IPS DF 6.9 (cell line): ENCODE data around the gene ANGPTL8.
A peak's percentile ranks its signal among the peaks of the same experiment; 100 is the strongest.

Experiments
- DNase-seq: peaks from one replicate; pipeline ENCODE4 v3.0.0-alpha.2; 2013; ENCODE audit warnings: low read depth, low spot score
- H3K27ac ChIP-seq: one replicate; pipeline ENCODE4 v1.5.1; 2013; ENCODE audit warnings: low read length, control low read depth
- H3K27me3 ChIP-seq: 2 replicates; pipeline ENCODE4 v1.6.1; 2013; ENCODE audit warnings: mild to moderate bottlenecking, low read length; ENCODE audit not compliant: control insufficient read depth, insufficient read depth
- H3K36me3 ChIP-seq: 2 replicates; pipeline ENCODE4 v1.6.1; 2013; ENCODE audit warnings: low read length; ENCODE audit not compliant: control insufficient read depth, insufficient read depth
- H3K4me1 ChIP-seq: 2 replicates; pipeline ENCODE4 v1.6.1; 2013; ENCODE audit warnings: low read length; ENCODE audit not compliant: control insufficient read depth, insufficient read depth
- H3K4me3 ChIP-seq: 2 replicates; pipeline ENCODE4 v1.5.1; 2013; ENCODE audit warnings: mild to moderate bottlenecking, low read length
- H3K9me3 ChIP-seq: 2 replicates; pipeline ENCODE4 v1.6.1; 2013; ENCODE audit warnings: low read length, inconsistent platforms; ENCODE audit not compliant: control insufficient read depth, insufficient read depth
- WGBS: extraction: QIAGEN DNeasy Blood & Tissue Kit; methylation state at CpG from one replicate; pipeline ENCODE4 v1.1.7; 2013; ENCODE audit warnings: mixed read lengths, missing lambda C conversion rate; ENCODE audit not compliant: insufficient read length, insufficient coverage; 5-methylcytosine and 5-hydroxymethylcytosine counted together

ANGPTL8 gene

DNA sequence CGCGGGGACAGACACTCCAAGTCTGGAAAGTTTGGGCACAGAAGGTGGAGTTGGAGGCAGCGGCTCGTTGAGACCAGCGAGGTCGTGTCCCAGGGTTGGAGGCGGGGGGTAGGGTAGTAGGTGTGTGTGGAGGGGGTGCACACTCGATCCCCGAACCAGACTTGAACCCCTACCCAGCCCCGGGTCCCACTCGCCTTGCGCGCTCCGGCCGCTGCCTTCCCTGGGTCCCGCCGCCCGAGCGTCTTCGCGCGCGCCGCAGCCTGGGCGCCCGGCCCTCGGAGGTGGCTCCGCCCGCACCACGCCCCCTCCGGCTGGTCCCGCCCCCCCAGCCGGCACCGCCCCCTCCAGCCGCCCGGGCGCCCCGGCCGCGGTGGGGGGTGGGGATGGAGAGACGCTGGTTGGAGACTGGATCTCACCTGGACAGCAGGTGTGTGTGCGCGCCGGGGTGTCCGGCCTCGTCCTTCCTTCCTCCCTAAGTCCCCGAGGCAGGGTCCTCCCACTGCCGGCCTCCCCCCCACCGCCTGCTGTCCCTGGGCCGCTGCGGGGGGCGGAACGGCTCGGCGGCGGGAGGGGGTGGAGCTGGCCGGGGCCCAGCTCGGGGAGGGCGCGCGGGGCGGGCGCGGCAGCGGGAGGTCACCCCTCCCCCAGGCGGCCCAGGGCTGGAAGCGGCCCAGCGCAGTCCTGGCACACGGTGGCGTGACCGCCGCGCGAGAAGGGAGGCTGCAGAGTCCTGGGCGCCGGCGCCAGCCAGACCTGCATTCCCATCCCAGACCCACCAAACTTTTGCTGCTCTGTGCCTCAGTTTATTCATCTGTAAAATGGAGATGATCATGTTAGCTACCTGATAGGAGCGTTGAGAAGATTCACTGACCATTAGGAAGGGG lies 41.9 kb upstream of the ANGPTL8 start, which contains the start of gene KANK2:
TSS of gene KANK2 (minus strand) at position 255 of the 884 bp plus-strand sequence. CDS start 3,034 bp downstream, outside the sequence.
- peak within 1 kb of the TSS; percentile 73; the same call in 1 of the 2 replicates for H3K4me3 ChIP-seq
- WGBS, result no CpG with 5 or more reads among the region's 78 CpGs
- no peaks in the 10 kb centered on the region for H3K27me3 ChIP-seq
- H3K4me1 ChIP-seq, result no peaks in the 10 kb centered on the region; the same call in 1 of the 2 replicates
- no peak within 1 kb of the TSS for H3K27ac ChIP-seq
- H3K9me3 ChIP-seq, result no peaks in the 10 kb centered on the region
- DNase-seq, result no peak
- H3K36me3 ChIP-seq, result peaks cover 18% of the 10 kb centered on the region

DNA sequence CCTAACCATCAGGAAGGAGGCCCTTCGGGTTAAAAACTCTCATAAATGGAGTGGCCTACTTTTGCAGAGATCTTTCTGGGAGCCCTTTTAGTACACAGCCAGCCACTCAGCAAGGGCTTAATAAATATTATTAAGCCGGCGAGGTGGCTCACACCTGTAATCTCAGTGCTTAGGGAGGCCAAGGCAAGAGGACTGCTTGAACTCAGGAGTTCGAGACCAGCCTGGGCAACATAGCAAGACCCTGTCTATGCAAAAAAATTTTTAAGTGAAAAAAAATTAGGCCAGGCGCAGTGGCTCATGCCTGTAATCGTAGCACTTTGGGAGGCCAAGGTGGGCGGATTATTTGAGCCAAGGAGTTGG lies 41.3 kb upstream of the ANGPTL8 start:
- Histone ChIP-seq H3K27ac (no peak overlapping the region), H3K4me1 (no peaks in the 10 kb centered on the region; the same call in 1 of the 2 replicates), H3K4me3 (peak overlapping the region; percentile 73; the same call in 1 of the 2 replicates), H3K9me3 (no peaks in the 10 kb centered on the region), H3K36me3 (peaks cover 13% of the 10 kb centered on the region), H3K27me3 (no peaks in the 10 kb centered on the region)
- WGBS, result no CpG with 5 or more reads among the region's 7 CpGs
- no peak for DNase-seq

DNA sequence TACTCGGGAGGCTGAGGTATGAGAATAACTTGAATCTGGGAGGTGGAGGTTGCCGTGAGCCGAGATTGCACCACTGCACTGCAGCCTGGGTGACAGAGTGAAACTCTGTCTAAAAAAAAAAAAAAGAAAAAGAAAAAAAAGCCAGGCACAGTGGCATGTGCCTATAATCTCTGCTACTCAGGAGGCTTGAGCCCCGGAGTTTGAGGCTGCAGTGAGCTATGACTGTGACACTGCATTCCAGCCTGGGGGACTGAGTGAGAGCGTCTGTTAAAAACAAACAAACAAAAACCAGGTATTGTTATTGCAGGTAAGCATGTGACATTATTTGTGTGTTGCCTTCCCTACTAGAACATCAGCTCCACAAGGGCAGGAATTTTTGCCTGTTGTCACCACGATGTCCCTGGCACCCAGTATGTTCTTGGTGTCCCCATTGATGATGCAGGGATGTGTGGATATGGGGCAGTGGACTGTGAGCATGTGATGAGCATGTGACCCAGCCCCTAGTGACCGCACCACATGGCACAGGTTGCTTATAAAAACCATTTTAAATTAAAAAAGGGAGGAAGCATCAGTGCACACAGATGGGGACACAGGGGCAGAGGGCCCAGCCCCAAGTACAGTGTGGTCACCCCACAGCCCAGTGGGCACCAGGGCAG lies 40.5 kb upstream of the ANGPTL8 start:
- WGBS, result no CpG with 5 or more reads among the region's 7 CpGs
- DNase-seq, result no peak
- no peak overlapping the region for H3K4me3 ChIP-seq
- H3K9me3 ChIP-seq, result no peaks in the 10 kb centered on the region
- H3K4me1 ChIP-seq, result no peaks in the 10 kb centered on the region
- H3K27me3 ChIP-seq, result no peaks in the 10 kb centered on the region
- H3K36me3 ChIP-seq, result peaks cover 6% of the 10 kb centered on the region
- no peak overlapping the region for H3K27ac ChIP-seq

DNA sequence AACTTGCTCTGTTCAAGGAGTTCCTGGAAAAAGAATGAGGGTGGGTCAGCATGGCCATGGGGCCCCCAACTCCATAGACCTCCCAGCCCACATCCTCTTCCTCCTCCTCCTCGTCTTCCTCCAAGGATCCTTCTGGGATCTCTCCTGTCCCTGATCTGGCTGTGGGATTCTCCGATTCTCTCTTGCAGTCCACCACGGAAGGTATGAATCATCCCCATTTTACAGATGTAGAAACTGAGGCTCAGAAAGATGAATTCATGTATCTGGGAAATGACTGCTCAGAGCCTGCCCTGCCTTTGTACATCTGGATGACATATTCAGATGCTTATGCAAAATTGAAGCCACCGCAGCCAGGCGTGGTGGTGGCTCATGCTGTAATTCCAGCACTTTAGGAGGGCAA lies 39.9 kb upstream of the ANGPTL8 start:
- Histone ChIP-seq H3K4me1 (no peaks in the 10 kb centered on the region), H3K27ac (no peak overlapping the region), H3K9me3 (no peaks in the 10 kb centered on the region), H3K4me3 (no peak overlapping the region), H3K36me3 (peaks cover 5% of the 10 kb centered on the region; the same call in 1 of the 2 replicates), H3K27me3 (no peaks in the 10 kb centered on the region)
- DNase-seq, result no peak
- no CpG with 5 or more reads among the region's 5 CpGs for WGBS

DNA sequence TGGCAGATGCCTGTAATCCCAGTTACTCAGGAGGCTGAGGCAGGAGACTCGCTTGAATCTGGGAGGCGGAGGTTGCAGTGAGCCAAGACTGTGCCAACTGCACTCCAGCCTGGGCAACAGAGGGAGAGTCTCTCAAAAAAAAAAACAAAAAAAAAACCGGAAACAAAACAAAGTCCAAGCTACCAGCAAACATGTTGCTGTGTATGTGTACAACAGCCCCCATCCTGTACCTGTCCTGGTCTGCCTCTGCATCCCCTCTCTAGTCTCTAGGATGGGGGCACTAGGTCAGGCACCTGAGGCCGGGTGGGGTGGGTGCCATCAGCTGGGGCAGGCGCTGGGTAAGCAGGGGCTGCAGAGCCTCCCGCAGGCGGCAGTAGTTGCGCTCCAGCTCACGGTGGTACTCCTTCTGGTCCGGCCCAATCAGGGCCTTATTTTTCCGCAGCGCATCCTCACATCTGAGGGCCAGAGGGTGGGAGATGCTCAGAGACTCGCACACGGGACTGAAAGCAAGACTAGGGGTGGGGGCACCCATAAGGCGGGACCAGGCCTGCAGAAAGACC lies 39.3 kb upstream of the ANGPTL8 start:
- Histone ChIP-seq H3K4me3 (no peak overlapping the region), H3K36me3 (peaks cover 5% of the 10 kb centered on the region; the same call in 1 of the 2 replicates), H3K27me3 (no peaks in the 10 kb centered on the region), H3K27ac (no peak overlapping the region), H3K4me1 (no peaks in the 10 kb centered on the region), H3K9me3 (no peaks in the 10 kb centered on the region)
- WGBS, result no CpG with 5 or more reads among the region's 15 CpGs
- DNase-seq, result no peak

DNA sequence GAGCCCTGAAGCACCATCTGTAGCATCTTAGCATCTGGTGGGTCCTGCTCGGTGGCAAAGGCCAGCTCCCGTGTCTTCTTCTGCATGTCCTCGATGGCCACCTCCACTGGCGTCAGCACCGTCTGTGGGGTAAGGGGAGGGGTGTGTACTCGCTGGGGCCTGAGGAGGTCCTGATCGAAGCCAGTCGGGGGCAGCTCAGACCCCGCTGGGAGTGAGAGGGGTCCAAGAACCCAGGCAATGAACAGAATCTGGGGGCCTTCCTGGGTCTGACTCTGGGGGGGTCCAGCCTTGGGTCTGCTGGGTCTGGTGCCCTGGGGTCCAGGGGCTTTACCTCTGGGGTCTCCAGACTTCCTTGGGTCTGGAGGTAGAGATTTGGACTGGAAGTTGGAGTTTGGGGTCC lies 38.5 kb upstream of the ANGPTL8 start:
- no peak overlapping the region for H3K27ac ChIP-seq

DNA sequence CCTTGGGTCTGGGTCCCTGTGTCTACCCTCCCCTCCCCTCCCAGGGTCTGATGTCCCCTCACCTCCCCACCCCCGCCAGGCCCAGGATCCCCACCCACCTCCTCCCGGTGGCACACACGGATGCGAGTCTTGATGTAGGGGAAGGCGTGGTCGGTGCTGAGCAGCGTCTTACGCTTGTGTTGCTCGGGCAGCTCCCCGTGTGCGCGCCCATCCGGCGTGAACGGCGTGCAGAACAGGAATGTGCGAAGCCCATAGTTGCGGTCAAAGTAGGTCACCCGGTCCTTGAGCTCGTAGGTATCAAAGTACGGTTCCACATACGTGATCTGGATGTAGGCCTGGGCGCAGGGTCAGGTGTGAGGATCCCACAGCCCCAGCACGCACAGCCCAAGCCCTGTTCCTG lies 37.6 kb upstream of the ANGPTL8 start:
- Histone ChIP-seq H3K4me3 (no peak overlapping the region), H3K4me1 (no peaks in the 10 kb centered on the region), H3K27me3 (no peaks in the 10 kb centered on the region), H3K36me3 (peaks cover 5% of the 10 kb centered on the region; the same call in 1 of the 2 replicates), H3K27ac (no peak overlapping the region), H3K9me3 (no peaks in the 10 kb centered on the region)
- no peak for DNase-seq
- no CpG with 5 or more reads among the region's 24 CpGs for WGBS

More for the DNA sequence above, 38.5 kb upstream of the ANGPTL8 start:
- Histone ChIP-seq H3K4me1 (no peaks in the 10 kb centered on the region), H3K36me3 (peaks cover 5% of the 10 kb centered on the region; the same call in 1 of the 2 replicates), H3K4me3 (no peak overlapping the region), H3K9me3 (no peaks in the 10 kb centered on the region), H3K27me3 (no peaks in the 10 kb centered on the region)
- DNase-seq, result no peak
- WGBS, result no CpG with 5 or more reads among the region's 9 CpGs

DNA sequence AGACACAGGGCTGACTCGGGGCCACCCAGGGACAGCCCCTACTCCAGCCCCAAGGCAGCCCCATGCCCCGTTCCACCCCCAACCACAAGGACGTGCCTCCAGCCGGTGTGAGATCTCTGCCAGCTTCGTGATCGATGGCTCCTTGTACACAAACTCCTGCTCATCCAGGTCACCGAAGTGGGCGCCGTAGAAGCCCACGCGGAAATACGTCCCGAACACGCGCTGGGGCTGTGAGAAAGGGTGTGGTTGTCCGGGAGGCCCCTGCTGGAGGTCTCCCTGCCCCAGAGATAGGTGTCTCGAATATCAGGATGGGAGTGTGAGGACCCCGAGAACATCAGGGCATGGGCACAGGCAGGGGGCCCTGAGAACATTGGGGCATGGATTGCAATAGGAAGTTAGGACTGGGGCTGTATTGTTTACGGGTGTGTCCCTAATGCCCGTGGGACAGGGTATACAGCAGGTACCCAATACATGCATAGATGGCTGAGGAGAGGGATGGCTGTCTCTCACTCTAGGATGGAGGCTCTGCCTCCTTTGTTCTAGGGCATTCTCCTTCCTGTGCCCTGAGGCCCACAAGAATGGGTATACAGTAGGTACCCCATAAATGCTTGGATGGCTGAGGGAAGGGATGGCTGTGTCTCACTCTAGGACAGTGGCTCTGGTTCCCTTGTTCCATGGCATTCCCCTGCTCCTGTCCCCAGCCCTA lies 36.8 kb upstream of the ANGPTL8 start:
- H3K27ac ChIP-seq, result no peak overlapping the region
- no peaks in the 10 kb centered on the region for H3K27me3 ChIP-seq
- H3K4me1 ChIP-seq, result no peaks in the 10 kb centered on the region
- peaks cover 5% of the 10 kb centered on the region; the same call in 1 of the 2 replicates for H3K36me3 ChIP-seq
- no CpG with 5 or more reads among the region's 20 CpGs for WGBS
- H3K9me3 ChIP-seq, result no peaks in the 10 kb centered on the region
- H3K4me3 ChIP-seq, result no peak overlapping the region
- no peak for DNase-seq

DNA sequence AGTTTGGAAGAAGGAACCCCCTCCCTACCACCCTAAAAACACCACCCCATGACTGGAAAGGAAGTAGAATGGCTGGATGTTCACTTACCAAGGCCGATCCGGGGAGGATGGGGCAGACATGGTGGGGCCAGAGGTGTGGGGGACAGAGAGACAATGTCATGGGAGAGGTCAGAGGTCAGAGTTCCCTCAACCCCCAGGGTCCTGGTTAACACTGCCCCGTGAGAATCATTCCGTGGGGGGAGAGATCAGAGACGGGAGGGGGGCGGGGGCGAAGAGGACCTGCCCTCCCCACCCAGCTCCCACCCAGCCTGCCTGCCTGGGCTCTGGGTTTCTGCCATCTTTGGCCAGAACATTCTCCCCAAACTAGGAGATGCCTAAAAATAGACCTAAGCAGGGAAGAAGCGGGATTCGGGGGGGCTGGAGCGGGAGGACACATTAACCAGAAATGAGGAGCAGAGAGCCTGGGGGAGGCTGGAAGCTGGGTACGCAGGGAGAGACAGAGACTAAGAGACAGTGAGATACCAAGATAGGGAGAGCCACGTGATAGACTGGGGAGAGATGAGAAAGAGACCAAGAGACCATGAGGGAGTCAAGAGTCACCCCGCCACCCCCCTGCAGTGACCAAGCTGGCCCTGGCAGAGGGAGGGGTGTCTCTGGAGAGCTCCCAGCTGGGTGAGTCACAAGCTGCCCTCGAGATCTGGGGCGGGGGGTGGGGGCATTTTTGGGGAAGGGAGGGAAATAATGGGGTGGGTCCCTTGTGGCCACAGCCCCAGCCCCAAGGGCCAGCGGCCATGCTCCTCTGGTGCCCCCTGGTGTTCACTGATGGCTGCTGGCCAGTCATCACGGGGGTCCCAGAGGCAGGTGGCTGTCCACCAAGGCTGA lies 36.0 kb upstream of the ANGPTL8 start:
- H3K27ac ChIP-seq, result no peak overlapping the region
- peaks cover 5% of the 10 kb centered on the region for H3K36me3 ChIP-seq
- no peak overlapping the region for H3K4me3 ChIP-seq
- H3K27me3 ChIP-seq, result no peaks in the 10 kb centered on the region
- H3K4me1 ChIP-seq, result no peaks in the 10 kb centered on the region
- H3K9me3 ChIP-seq, result no peaks in the 10 kb centered on the region
- DNase-seq, result no peak
- no CpG with 5 or more reads among the region's 17 CpGs for WGBS
